Activated gamma-delta T cell (primary cell): Measurements from ENCODE around the gene PIPOX.

Experiments
- DNase-seq: peaks from one replicate; lab custom pipeline; 2025; lab: John Stamatoyannopoulos, UW

PIPOX gene

DNA sequence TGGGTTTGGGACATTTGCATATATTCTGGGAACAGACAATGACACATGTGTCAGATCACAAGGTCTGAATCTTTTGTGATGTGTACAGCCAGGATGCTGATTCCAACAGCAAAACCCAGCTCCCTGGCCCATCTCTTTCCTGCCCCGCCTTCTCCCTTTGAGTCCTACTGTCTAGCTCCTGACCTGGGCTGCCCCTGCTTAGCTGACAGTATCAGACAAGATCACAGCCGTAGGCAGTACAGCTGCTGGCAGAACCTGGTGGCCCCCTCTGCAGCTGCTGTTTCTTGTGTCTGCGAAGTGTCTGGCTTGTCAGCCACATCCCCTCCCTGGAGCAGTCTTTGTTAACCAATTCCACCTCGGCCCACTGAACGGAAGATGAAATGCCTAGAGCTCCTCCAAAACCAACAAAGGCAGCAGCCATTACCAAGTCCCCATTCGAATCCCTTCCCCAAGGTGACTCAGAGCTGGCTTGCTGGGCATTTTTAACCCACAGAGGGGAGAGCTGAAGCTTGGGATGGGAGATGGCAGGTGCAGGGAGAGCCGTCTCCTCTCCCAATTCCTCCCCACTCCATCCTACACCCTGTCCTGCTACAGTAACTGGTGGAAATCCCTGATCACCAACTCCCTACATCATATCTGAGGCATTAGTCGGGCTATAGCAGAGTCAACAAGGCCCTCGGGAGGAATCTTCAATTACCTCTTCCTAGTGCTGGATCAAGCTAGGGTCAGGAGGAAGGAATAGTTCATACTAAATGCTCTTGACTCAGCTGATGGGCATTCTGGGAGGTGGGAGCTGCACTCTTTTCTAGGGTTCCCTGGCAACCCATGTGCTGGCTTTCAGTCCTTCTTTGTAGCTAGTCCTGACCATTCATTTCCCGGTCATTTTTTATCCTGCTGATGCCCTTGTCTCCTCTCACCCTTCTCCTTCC is 5.8 kb downstream of the PIPOX start:
- no peak for DNase-seq

- no peak for DNase-seq
These were observed 6.7 kb downstream of the PIPOX start for GRCh38 chr17:29049541-29050145.

DNA sequence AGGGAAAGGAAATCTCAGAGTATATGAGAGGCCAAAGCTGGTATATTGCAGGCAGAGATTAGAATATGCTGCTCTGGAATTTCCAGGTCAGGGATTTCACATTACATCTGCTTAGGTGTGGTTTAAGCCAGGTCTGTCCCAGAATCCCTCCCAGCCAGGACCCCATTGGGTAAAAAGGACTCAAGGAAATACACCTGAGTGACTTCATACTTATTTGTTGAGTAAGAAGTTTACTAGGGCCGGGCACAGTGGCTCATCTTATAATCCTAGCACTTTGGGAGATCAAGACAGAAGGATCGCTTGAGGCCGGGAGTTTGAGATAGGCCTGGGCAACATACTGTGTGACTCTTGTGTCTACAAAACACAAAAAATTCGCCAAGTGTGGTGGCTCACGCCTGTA is 7.2 kb downstream of the PIPOX start:
- no peak for DNase-seq

DNA sequence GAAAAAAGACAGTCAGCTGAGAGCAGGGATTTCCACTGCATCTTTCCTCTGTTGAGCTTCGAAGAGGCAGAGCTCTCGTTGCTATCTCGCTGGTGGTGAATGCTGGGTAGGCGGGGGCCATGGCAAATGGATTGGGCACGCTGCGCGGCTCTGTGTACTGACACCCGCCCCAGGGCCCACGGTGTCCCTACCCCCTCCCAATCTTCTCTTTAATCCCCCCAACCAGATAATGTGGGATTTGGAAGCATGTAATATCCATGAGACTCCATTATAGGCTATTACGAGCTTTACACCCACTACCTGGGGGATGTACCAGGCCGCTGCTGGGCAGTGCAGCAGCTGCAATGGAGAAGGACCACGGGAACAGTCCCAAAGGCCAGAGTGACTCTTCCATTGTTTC is 8.3 kb downstream of the PIPOX start:
- DNase-seq: no peak

DNA sequence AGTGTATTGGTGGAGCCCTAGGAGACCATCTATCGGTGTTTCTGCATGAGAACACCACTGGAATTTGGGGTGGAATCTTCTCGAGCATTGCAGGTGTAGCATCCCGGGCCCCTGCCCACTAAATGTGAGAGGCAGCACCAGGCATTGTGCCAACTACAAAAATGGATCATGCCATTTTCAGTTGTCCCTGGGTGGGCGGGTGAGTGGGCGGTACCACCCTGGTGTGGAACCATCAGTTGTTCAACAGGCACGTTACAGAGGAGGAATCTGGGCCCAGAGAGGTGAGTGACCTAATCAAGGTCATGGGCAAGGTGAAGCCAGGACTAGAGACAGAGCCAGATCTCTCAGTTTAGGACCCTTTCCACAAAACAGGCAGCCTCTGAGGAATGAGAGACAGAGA is 8.8 kb downstream of the PIPOX start:
- no peak for DNase-seq

- DNase-seq: no peak
These were observed 11.9 kb downstream of the PIPOX start for GRCh38 chr17:29054835-29055234.

GRCh38 chr17:29057361-29057760 is 14.4 kb downstream of the PIPOX start:
- DNase-seq: no peak

- DNase-seq: no peak
These were observed 15.4 kb downstream of the PIPOX start for GRCh38 chr17:29058391-29058790.

DNA sequence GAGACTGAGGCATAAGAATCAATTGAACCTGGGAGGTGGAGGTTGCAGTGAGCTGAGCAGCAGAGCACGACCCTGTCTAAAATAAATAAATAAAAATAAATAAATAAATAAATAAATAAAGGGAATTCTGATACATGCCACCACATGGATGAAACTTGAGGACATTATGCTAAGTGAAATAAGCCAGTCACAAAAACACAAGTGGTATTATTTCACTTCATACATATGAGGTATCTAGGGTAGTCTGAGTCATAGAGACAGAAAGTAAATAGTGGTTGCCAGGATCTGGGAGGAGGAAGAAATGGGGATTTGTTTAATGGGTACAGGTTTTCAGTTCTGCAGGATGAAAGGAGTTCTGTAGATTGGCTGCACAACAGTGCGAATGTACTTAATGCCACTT is 16.3 kb downstream of the PIPOX start:
- DNase-seq: no peak

- no peak for DNase-seq
These were observed 17.5 kb downstream of the PIPOX start for GRCh38 chr17:29060475-29060874.

DNA sequence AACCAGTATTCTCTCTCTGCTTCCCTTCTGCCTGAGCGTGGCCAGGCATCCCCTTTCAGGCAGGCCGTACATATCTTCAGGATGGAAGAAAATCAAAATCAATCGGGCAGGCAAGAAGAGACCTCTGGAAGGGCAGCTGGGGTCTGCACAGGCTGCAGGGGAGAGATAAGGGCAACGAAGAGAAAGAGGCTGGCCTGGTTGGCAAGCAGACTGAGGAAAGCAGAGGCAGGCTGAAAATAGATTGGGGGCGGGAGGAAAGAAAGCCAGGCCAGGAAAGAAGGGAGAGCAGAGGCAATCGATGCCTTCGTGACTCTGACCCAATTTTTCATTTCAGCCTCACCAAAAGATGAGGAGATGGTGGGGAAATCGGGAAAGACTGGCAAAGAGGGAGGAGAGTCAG is 18.1 kb downstream of the PIPOX start:
- DNase-seq: no peak

DNA sequence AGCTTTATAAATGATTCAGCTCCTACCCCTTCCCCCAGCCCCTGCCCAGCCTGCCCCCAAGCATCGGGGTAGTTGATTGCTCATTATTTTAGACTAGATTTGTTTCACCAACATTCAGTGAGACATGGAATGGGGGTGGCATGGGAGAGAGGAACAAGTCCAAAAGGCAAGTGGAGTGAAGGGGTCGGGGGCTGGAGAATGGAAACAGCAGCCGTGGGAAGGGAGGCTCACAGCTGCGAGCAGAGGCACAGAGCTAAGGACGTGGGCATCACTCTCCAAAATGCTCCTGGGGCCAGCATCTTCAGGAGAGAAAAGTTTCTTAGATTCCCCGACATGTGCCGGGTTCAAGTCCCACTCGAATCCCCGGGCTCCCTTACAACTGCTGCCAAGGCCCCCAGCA is 19.3 kb downstream of the PIPOX start:
- no peak for DNase-seq

GRCh38 chr17:29063992-29064391 is 21.1 kb downstream of the PIPOX start:
- no peak for DNase-seq

DNA sequence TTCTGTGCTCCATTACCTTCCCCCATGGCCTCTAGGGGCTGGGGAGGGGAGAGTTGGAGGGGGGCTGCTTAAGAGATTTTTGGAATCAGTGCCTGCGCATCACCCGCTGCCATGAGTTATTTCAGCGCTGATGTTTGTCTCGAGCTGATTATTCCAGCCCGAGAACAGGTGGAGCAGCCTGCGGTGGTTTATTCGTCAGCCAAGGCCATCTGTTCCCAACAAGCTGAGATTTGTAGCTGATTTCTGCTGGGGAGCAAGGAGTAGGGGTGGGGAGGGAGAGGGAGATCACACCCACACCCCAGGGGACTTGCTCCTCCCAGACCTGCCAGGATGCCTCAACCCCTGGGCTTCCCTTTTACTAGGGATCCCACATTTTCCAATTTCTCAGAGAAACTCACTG is 23.1 kb downstream of the PIPOX start:
- no peak for DNase-seq

- no peak for DNase-seq
These were observed 23.7 kb downstream of the PIPOX start for GRCh38 chr17:29066606-29067005.

DNA sequence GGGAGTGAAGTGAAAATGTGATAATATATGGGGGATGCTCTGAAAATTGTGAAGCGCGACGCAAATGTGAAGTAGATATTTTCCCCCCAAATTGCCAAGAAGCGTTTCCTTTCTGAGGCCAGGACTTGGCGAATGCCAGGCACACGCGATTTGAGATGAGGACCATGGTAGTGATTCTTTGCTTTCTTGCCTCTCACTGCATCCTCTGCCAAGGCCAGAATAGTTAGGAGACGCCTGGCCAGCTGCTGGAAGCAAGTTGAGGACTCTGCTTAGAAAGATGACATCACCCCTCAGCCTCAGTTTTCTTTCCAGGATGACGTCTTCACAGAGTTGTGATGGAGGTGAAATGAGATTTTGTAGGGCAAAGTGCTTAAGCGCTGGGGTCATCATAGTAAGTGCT is 25.9 kb downstream of the PIPOX start:
- DNase-seq: no peak

GRCh38 chr17:29069526-29070041 is 26.6 kb downstream of the PIPOX start:
- DNase-seq: no peak

DNA sequence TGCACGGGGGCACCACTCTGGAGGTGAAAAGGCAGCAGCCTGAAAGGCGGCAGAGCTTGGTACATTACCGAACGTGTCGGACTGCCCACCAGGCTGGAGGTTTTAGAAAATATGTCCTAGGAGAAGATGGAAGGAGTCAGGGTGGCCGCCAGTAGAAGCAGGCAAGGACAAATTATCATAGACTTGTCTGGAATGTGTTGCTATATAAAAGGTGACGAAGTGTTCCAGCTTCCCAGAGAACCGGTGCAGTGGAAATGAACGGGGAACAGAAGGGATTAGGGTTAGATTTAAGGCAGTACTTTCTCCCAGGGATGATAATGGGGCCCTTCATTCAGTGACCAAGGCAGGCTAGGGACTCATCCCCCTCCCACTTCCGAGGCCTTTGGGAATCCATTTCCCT is 27.4 kb downstream of the PIPOX start:
- no peak for DNase-seq

- DNase-seq: no peak
These were observed 27.8 kb downstream of the PIPOX start for GRCh38 chr17:29070781-29071180.

- no peak for DNase-seq
These were observed 28.4 kb downstream of the PIPOX start for GRCh38 chr17:29071303-29071702.

DNA sequence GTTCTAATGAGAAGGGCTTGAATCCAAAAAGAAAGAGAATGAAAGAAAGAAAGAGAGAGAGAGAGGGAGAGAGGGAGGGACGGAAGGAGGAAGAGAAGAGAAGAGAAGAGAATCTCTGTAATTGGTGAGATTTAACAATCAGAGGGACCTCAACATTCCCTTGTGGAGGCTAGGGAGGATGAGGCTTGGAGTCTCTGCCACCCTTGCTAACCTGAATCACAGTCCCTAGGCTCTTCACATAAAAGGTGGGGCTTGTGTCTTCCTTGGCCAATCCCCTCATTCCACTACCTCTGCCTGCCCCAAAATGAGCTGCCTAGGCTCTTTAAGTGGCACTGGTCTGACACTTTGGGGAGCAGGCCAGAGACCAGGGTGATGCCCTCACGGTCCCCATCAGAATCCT is 30.1 kb downstream of the PIPOX start:
- DNase-seq: no peak

GRCh38 chr17:29073520-29073919 is 30.6 kb downstream of the PIPOX start:
- no peak for DNase-seq

DNA sequence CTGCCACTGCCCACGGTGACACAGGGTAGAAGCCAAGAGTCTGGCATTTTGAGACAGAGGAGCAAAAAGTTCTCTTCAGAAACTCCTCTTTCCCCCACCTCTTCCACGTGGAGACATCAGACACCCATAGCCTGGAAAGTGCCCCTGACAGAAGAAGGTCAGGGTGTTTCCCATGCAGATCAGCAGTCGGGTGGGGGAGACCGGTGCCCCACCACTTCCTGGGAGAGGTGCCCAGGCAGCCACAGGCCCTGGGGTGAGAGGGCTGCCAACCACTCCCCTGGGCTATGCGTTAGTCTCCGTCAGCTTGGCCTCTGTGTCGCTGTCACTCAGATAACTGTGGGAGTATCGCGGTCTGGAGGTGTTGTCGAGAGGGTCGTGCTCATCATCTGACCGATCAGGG is 31.5 kb downstream of the PIPOX start:
- no peak for DNase-seq
